Inflammatory macrophage (primary cell): ENCODE data around the gene LRMDA.
A peak's percentile ranks its signal among the peaks of the same experiment; 100 is the strongest.
"Not testable (repeated sequence)": the region's sequence is repeated elsewhere in the genome, so short reads cannot be mapped to it uniquely, and the experiment has no call there.

Experiments used
- DNase-seq, 2 donors: peaks; one replicate each; pipeline ENCODE4 v3.0.0-alpha.2; 2020 to 2022

Gene LRMDA

GRCh38 chr10:75754096-75754831 lies 322.8 kb downstream of the LRMDA start:
- DNase-seq = no peak

- DNase-seq = no peak
Observed at GRCh38 chr10:75755528-75755927, 324.1 kb downstream of the LRMDA start.

GRCh38 chr10:75761289-75761688 lies 329.9 kb downstream of the LRMDA start:
- no peak for DNase-seq

GRCh38 chr10:75762431-75762802 lies 331.0 kb downstream of the LRMDA start:
- no peak for DNase-seq

GRCh38 chr10:75763652-75764051 lies 332.2 kb downstream of the LRMDA start:
- no peak for DNase-seq

GRCh38 chr10:75764974-75765788 lies 333.8 kb downstream of the LRMDA start:
- no peak for DNase-seq

- DNase-seq = no peak
Observed at GRCh38 chr10:75765789-75766096, 334.3 kb downstream of the LRMDA start.

- no peak for DNase-seq
Observed at GRCh38 chr10:75766106-75766505, 334.7 kb downstream of the LRMDA start.

GRCh38 chr10:75766752-75767151 lies 335.3 kb downstream of the LRMDA start:
- DNase-seq = not testable (repeated sequence)

GRCh38 chr10:75770626-75771081 lies 339.2 kb downstream of the LRMDA start:
- DNase-seq = no peak

- DNase-seq = no peak
Observed at GRCh38 chr10:75771606-75772005, 340.2 kb downstream of the LRMDA start.

GRCh38 chr10:75772153-75772887 lies 340.9 kb downstream of the LRMDA start:
- peak; percentile 42 to 57 for DNase-seq

- DNase-seq = no peak
Observed at GRCh38 chr10:75773231-75773780, 341.9 kb downstream of the LRMDA start.

GRCh38 chr10:75773813-75774782 lies 342.7 kb downstream of the LRMDA start:
- no peak for DNase-seq

GRCh38 chr10:75774783-75775490 lies 343.5 kb downstream of the LRMDA start:
- no peak for DNase-seq

- no peak for DNase-seq
Observed at GRCh38 chr10:75776738-75777504, 345.5 kb downstream of the LRMDA start.

- DNase-seq = no peak
Observed at GRCh38 chr10:75778665-75779064, 347.2 kb downstream of the LRMDA start.

GRCh38 chr10:75779276-75779675 lies 347.9 kb downstream of the LRMDA start:
- DNase-seq = no peak

- no peak for DNase-seq
Observed at GRCh38 chr10:75782463-75783248, 351.2 kb downstream of the LRMDA start.
